GM23248 (cell line): ENCODE results near the gene SCN4A. TPM values are rescaled to one million over a fixed set of nuclear protein-coding genes. Genes with fewer than 3 reads are reported as not detected.

Experiments used
- DNase-seq: peaks from one replicate; pipeline ENCODE4 v3.0.0-alpha.2; 2015
- H2AFZ ChIP-seq: fragments of 200-600 bp; sonication (generic); 2 replicates; pipeline ENCODE4 v1.6.1; 2016; ENCODE audit warnings: antibody characterized with exemption
- H3F3A ChIP-seq: fragments of 200-600 bp; sonication (generic); 2 replicates; pipeline ENCODE4 v1.6.1; 2016; ENCODE audit warnings: mild to moderate bottlenecking, antibody characterized with exemption, mixed run types; ENCODE audit not compliant: insufficient read depth
- H3K27ac ChIP-seq: fragments of 200-600 bp; sonication (generic); 2 replicates; pipeline ENCODE4 v1.5.1; 2016; ENCODE audit warnings: mild to moderate bottlenecking
- H3K27me3 ChIP-seq: fragments of 200-600 bp; sonication (generic); replicated peaks from 2 replicates; pipeline ENCODE4 v1.6.1; 2016; ENCODE audit warnings: mild to moderate bottlenecking; ENCODE audit not compliant: insufficient read depth
- H3K36me3 ChIP-seq: fragments of 200-600 bp; sonication (generic); 2 replicates; pipeline ENCODE4 v1.6.1; 2016; ENCODE audit warnings: low read depth, mild to moderate bottlenecking
- H3K4me1 ChIP-seq: fragments of 200-600 bp; sonication (generic); 2 replicates; pipeline ENCODE4 v1.6.1; 2016; ENCODE audit warnings: mild to moderate bottlenecking; ENCODE audit not compliant: insufficient read depth
- H3K4me2 ChIP-seq: fragments of 200-600 bp; sonication (generic); one replicate; pipeline ENCODE4 v1.6.1; 2016; ENCODE audit warnings: mild to moderate bottlenecking; ENCODE audit not compliant: unreplicated experiment
- H3K4me3 ChIP-seq: fragments of 200-600 bp; sonication (generic); 2 replicates; pipeline ENCODE4 v1.5.1; 2016; ENCODE audit warnings: mild to moderate bottlenecking
- H3K79me2 ChIP-seq: fragments of 200-600 bp; sonication (generic); 2 replicates; pipeline ENCODE4 v1.6.1; 2016; ENCODE audit warnings: mild to moderate bottlenecking; ENCODE audit not compliant: insufficient read depth
- H3K9ac ChIP-seq: fragments of 200-600 bp; sonication (generic); 2 replicates; pipeline ENCODE4 v1.6.1; 2016; ENCODE audit warnings: mild to moderate bottlenecking
- H3K9me2 ChIP-seq: fragments of 200-600 bp; sonication (generic); 2 replicates; pipeline ENCODE4 v1.6.1; 2016; ENCODE audit warnings: mixed run types, mild to moderate bottlenecking, moderate library complexity; ENCODE audit not compliant: insufficient read depth
- H3K9me3 ChIP-seq: fragments of 200-600 bp; sonication (generic); one replicate; pipeline ENCODE4 v1.6.1; 2017; ENCODE audit warnings: low read depth
- H4K20me1 ChIP-seq: fragments of 200-600 bp; sonication (generic); 2 replicates; pipeline ENCODE4 v1.6.0; 2016; ENCODE audit not compliant: insufficient read depth
- EZH2 ChIP-seq: fragments of 200-600 bp; sonication (generic); IDR thresholded peaks from 2 replicates; pipeline ENCODE4 v1.6.1; 2018; ENCODE audit warnings: antibody characterized with exemption, mild to moderate bottlenecking; ENCODE audit not compliant: insufficient read depth, poor library complexity, severe bottlenecking
- EZH2phosphoT487 ChIP-seq: fragments of 200-600 bp; sonication (generic); IDR thresholded peaks from 2 replicates; pipeline ENCODE4 v1.6.1; 2018; ENCODE audit warnings: antibody characterized with exemption, moderate library complexity, mild to moderate bottlenecking, low read depth; ENCODE audit not compliant: insufficient read depth
- WGBS, 2 experiments: methylation state at CpG; one replicate each; pipeline ENCODE4 v1.1.6; 2015 to 2017; ENCODE audit warnings: low lambda C conversion rate in 2 of 2, low coverage in 1 of 2; ENCODE audit errors: missing lambda C conversion rate in 2 of 2; 5-methylcytosine and 5-hydroxymethylcytosine counted together
- in situ Hi-C: fragments of 300-500 bp; cut with MboI; formaldehyde crosslinking; loops from 2 replicates; pipeline ENCODE4 v1.15.0; 2020
- polyA plus RNA-seq: library from polyadenylated mRNA; unstranded; fragments of >200 nt; fragmentation: Nextera tagmentation; extraction: Ambion mirVana; gene quantifications from 2 replicates; pipeline ENCODE4 v1.2.1, GENCODE V29; 2016
- total RNA-seq: library from RNA; depleted of rRNA; stranded (reverse); fragments of >200 nt; shearing (Covaris generic); gene quantifications from 2 replicates; pipeline ENCODE4 v1.2.3, GENCODE V29; 2014

The SCN4A gene
- total and polyA plus RNA-seq, 2 experiments from 2014 or later = not detected

- H3K4me2 ChIP-seq = no peak overlapping the region
- H3K27me3 ChIP-seq = peaks cover 43% of the 10 kb centered on the region
- no peaks in the 10 kb centered on the region for H3K36me3 ChIP-seq
- H3K4me1 ChIP-seq = no peaks in the 10 kb centered on the region
- in situ Hi-C loops = no loop called here
- no peak overlapping the region for H3K9ac ChIP-seq
- no peaks in the 10 kb centered on the region for H3K79me2 ChIP-seq
- no peak overlapping the region for H3K27ac ChIP-seq
- H4K20me1 ChIP-seq = no peaks in the 10 kb centered on the region
- no peak for TF ChIP-seq EZH2
- TF ChIP-seq EZH2phosphoT487 = no peak
- H3K4me3 ChIP-seq = no peak overlapping the region
- DNase-seq = no peak
- no peak overlapping the region for H2AFZ ChIP-seq
- H3K9me2 ChIP-seq = no peaks in the 10 kb centered on the region
- H3K9me3 ChIP-seq = no peaks in the 10 kb centered on the region
- H3F3A ChIP-seq = no peaks in the 10 kb centered on the region
- 85 to 93% methylated on average over 11 of the region's 11 CpGs for WGBS, 2 experiments
These were observed 23.9 kb upstream of the SCN4A start for GRCh38 chr17:63996430-63997182.

- in situ Hi-C loops = no loop called here
- WGBS, 2 experiments = 61 to 67% methylated on average over 5 of the region's 5 CpGs
- no peaks in the 10 kb centered on the region for H4K20me1 ChIP-seq
- no peak overlapping the region for H3K9ac ChIP-seq
- H3K4me3 ChIP-seq = no peak overlapping the region
- H2AFZ ChIP-seq = no peak overlapping the region
- TF ChIP-seq EZH2 = no peak
- TF ChIP-seq EZH2phosphoT487 = no peak
- no peaks in the 10 kb centered on the region for H3K4me1 ChIP-seq
- peaks cover 48% of the 10 kb centered on the region for H3K27me3 ChIP-seq
- no peaks in the 10 kb centered on the region for H3F3A ChIP-seq
- no peaks in the 10 kb centered on the region for H3K79me2 ChIP-seq
- H3K4me2 ChIP-seq = no peak overlapping the region
- H3K9me3 ChIP-seq = no peaks in the 10 kb centered on the region
- DNase-seq = no peak
- no peaks in the 10 kb centered on the region for H3K9me2 ChIP-seq
- H3K36me3 ChIP-seq = no peaks in the 10 kb centered on the region
- H3K27ac ChIP-seq = no peak overlapping the region
These were observed 22.9 kb upstream of the SCN4A start for GRCh38 chr17:63995626-63996025.

- Histone ChIP-seq H2AFZ (no peak overlapping the region), H3K27ac (no peak overlapping the region), H3K9me2 (no peaks in the 10 kb centered on the region), H3K36me3 (no peaks in the 10 kb centered on the region), H3K9me3 (no peaks in the 10 kb centered on the region), H3K9ac (no peak overlapping the region), H3K4me1 (no peaks in the 10 kb centered on the region), H4K20me1 (no peaks in the 10 kb centered on the region), H3K79me2 (no peaks in the 10 kb centered on the region), H3K4me2 (no peak overlapping the region), H3K4me3 (no peak overlapping the region), H3K27me3 (peaks cover 48% of the 10 kb centered on the region), H3F3A (no peaks in the 10 kb centered on the region)
- TF ChIP-seq EZH2 = no peak
- no peak for TF ChIP-seq EZH2phosphoT487
- in situ Hi-C loops = no loop called here
- no peak for DNase-seq
- 74 to 77% methylated on average over 3 of the region's 3 CpGs for WGBS, 2 experiments
These were observed 20.8 kb upstream of the SCN4A start for GRCh38 chr17:63993368-63993985.

GRCh38 chr17:63991611-63992010 is 18.9 kb upstream of the SCN4A start:
- Histone ChIP-seq H3K4me3 (no peak overlapping the region), H3K79me2 (no peaks in the 10 kb centered on the region), H3K9ac (no peak overlapping the region), H3K4me2 (no peak overlapping the region), H3K9me3 (no peaks in the 10 kb centered on the region), H3F3A (no peaks in the 10 kb centered on the region), H3K36me3 (no peaks in the 10 kb centered on the region), H3K9me2 (no peaks in the 10 kb centered on the region), H2AFZ (no peak overlapping the region), H3K27me3 (peaks cover 34% of the 10 kb centered on the region), H4K20me1 (no peaks in the 10 kb centered on the region), H3K4me1 (no peaks in the 10 kb centered on the region), H3K27ac (no peak overlapping the region)
- in situ Hi-C loops = no loop called here
- DNase-seq = no peak
- TF ChIP-seq EZH2phosphoT487 (no peak), EZH2 (no peak)
- 72 to 79% methylated on average over 11 of the region's 11 CpGs for WGBS, 2 experiments
